Measurements from ENCODE around the gene GLG1. TPM values are rescaled to one million over a fixed set of nuclear protein-coding genes. Genes with fewer than 3 reads are reported as not detected.

The GLG1 gene
- total RNA-seq, 1 experiment from 2014 or later = 135 TPM

- TF ChIP-seq CTCF (conservative IDR thresholded peaks at IDR 0.05) = no peak
Measured at GRCh38 chr16:74477226-74477625, 129.7 kb downstream of the GLG1 start.

More at GRCh38 chr16:74477226-74477625, 129.7 kb downstream of the GLG1 start:
- no peaks in the 10 kb centered on the region for H3K4me1 ChIP-seq (ENCODE audit: insufficient read depth, low read length)
- no peak overlapping the region for H3T11ph ChIP-seq (ENCODE audit: low read length)
- H3K27me3 ChIP-seq (ENCODE audit: insufficient read depth, low read length) = no peaks in the 10 kb centered on the region
- H3K4ac ChIP-seq (ENCODE audit: low read depth, low read length) = no peak overlapping the region
- no peak overlapping the region for H2BK20ac ChIP-seq (ENCODE audit: low read depth, low read length, poor library complexity, severe bottlenecking)
- no peak overlapping the region for H3K18ac ChIP-seq (ENCODE audit: insufficient read length, low read depth, low read length)
- no CpG with 5 or more reads among the region's 4 CpGs for WGBS (ENCODE audit: extremely low coverage, insufficient read length, low lambda C conversion rate)
- no peak overlapping the region for H2AK5ac ChIP-seq (ENCODE audit: insufficient read length, low read length)
- H3K9me3 Mint-ChIP-seq = no peaks in the 10 kb centered on the region
- DNase-seq = no peak
- H3K36me3 Mint-ChIP-seq (ENCODE audit: insufficient read depth in 1 of 3, low read depth in 3 of 3) = peaks cover 34 to 75% (median 73%) of the 10 kb centered on the region in 3 experiments; a peak in 6 of 7 replicates
- H3K9me3 ChIP-seq (ENCODE audit: control insufficient read depth, low read depth, low read length) = no peaks in the 10 kb centered on the region
- H3K27ac ChIP-seq (ENCODE audit: insufficient read length, low read depth, low read length) = no peak overlapping the region
- no peak overlapping the region for H2BK5ac ChIP-seq (ENCODE audit: insufficient read length, low read length)
- H2BK120ac ChIP-seq (ENCODE audit: low read depth, low read length, poor library complexity, severe bottlenecking) = no peak overlapping the region
- no peak overlapping the region for H4K8ac ChIP-seq (replicated peaks; ENCODE audit: insufficient read length, low read depth, low read length)
- H4K20me1 ChIP-seq (ENCODE audit: control insufficient read depth, insufficient read depth, insufficient read length) = no peaks in the 10 kb centered on the region
- H2BK15ac ChIP-seq (ENCODE audit: low read depth, low read length) = no peak overlapping the region
- no peak overlapping the region for H3K9ac ChIP-seq (ENCODE audit: extremely low read depth, insufficient read length, low read length)
- H4K91ac ChIP-seq (ENCODE audit: insufficient read length, low read depth, low read length) = no peak overlapping the region
- no peak overlapping the region for H3K4me2 ChIP-seq (ENCODE audit: insufficient read depth, insufficient read length, low read length)
- H3K79me2 ChIP-seq (ENCODE audit: insufficient read depth, low read length) = no peaks in the 10 kb centered on the region
- H3K56ac ChIP-seq (ENCODE audit: insufficient read length, low read depth, low read length) = no peak overlapping the region
- no peak overlapping the region for H3K14ac ChIP-seq (ENCODE audit: insufficient read depth, low read length)
- H3K4me3 Mint-ChIP-seq = no peak overlapping the region
- no peak overlapping the region for H4K5ac ChIP-seq (ENCODE audit: insufficient read length, low read depth, low read length)
- peaks cover 0 to 4% of the 10 kb centered on the region in 2 experiments; a peak in 1 of 4 replicates for H3K4me1 Mint-ChIP-seq
- no peaks in the 10 kb centered on the region for H3K27me3 Mint-ChIP-seq (ENCODE audit: low read depth)
- no peak overlapping the region; a peak in 1 of 7 replicates for H3K27ac Mint-ChIP-seq
- no peak overlapping the region for H3K23ac ChIP-seq (ENCODE audit: insufficient read length, low read depth, low read length)
- H3K79me1 ChIP-seq (ENCODE audit: insufficient read depth, low read depth, low read length, poor library complexity, severe bottlenecking) = no peaks in the 10 kb centered on the region
- no peak overlapping the region for H2BK12ac ChIP-seq (ENCODE audit: insufficient read length, low read depth, low read length)
- H2AFZ ChIP-seq (ENCODE audit: low read length) = no peak overlapping the region
- no peaks in the 10 kb centered on the region for H3K23me2 ChIP-seq (ENCODE audit: insufficient read length, low read depth, low read length, poor library complexity, severe bottlenecking)

Data from H9 (cell line).